ENCODE data around the gene RIC8A.
A peak's percentile ranks its signal among the peaks of the same experiment; 100 is the strongest.

RIC8A gene

DNA sequence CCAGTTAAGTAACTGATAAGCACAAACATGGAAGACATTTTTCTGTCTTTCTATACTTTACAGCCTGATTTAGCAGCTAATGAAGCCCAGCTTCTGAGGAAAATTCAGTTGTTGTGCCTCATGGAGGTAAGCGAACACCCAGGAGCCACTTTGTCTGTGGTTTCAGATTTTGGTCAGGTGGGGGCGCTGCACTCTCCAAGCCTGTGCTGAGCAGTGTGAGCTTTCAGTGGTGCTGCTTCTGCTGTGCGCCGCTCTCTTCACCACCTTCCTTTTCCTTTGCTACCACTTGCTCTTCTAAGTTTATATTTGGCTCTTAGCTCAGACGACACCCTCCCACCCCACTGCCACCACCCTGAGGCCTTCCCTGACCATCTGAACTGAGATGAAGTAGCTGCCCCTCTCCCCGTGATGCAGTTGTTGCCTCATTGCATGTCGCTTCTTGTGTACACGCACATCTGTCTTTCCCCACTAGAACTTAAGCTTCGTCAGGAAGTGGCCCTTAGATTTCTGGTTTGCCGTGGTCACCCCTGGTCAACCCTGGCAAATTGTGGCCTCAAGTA, 43.3 kb downstream of the RIC8A start:
- peak; percentile 84 to 86 for ATAC-seq

DNA sequence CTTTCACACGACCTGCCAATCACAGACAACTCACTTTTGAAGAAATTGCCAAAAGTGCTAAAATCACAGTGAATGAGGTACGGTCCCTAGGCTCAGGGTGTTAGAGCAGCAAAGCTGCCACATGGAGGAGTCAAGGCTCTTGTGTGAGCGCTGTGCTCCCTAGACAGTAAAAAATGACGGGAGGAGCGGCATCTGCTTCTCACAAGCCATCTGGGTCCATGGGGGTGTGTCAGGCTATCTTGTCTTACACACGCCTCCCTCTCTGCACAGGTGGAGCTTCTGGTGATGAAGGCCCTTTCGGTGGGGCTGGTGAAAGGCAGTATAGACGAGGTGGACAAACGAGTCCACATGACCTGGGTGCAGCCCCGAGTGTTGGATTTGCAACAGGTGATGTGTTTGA, 44.0 kb downstream of the RIC8A start:
- no peak for ATAC-seq

DNA sequence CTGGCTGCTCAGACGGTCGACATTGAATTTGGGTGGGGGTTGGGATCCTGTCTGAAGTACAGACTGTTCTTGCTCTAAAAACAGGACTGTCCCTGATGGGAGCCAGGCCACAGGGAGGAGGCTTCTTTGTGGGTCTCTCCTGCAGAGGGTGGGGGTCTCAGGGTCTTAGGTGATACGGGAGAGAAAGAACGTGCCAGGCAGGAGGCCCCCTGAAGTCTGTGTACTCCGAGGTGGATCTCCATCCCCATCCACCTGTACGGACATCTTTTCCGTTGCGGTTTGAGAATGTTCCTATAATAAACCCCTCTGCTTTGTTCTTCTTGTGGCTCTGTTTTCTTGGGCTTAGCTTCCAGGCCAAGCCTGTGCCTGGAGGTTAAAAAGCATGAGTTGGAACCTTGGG, 45.2 kb downstream of the RIC8A start:
- ATAC-seq, result no peak

DNA sequence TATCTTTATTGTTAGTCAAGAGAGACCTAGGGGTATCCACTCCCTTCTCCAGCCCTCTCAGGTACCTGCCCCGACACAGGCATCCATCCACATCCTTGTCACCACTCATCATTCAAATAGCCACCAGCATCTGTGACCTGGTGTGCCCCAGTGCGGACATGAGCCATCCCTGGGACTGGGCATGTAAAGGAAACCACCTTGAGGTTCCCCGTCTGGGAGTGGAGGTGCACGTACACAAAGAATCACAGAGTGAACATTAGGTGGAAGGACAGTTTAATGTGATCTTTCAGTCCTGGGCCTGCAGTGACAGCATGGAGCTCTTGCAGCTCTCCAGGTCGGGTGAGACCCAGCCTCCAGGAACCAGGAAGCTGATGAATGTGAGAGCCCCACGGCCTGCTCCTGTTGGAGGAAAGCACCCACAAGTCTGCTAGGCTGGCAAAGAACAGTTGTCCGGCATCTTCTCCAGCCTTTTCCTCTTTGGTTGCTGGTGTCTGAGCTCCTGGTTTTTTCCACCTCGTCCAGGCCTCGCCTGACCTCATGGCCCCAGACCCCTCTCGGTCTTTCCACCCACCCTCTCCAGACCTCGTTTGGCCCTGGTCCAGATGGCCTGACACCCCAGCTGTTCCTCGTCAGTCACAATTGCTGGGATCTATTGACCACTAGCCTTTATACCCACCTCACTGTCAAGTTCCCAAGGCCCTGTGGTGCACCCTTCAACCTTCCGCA, 45.8 kb downstream of the RIC8A start:
- ATAC-seq, result no peak

DNA sequence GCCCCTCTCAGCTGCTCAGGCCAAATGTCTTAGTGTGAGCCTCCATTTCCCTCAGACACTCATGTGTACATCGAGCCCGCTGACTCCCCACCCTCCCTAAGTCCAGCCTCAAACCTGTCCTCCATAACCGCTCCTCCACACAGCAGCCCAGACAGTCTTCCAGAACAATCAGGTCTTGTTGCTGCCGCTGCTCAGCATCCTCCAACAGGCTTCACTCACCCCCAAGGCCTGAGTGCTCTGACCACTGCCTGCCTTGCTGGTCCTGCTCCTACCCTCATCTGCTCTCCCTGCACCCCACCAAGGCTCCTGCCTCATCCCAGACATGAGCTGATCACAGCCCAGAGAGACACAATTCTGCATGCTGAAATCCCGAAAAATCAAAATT, 46.4 kb downstream of the RIC8A start:
- ATAC-seq, result no peak

DNA sequence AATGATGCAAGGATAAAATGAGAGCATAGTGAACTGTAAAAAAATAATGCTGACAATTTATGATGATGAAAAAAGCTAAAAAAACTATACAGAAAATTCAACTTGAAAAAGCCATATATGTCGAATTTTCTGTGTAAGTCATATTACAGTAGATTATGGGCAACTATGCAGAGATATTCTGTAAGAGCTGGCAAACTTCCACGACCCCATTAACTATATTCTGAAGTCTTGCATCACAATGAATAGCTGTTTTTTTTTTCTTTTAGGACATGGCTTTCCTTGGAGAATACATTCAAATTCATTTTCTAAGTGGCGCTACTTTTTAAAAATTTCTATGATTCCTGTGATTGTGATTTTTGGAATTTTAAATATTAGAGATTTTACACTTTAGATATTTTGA, 47.7 kb downstream of the RIC8A start:
- no peak for ATAC-seq

DNA sequence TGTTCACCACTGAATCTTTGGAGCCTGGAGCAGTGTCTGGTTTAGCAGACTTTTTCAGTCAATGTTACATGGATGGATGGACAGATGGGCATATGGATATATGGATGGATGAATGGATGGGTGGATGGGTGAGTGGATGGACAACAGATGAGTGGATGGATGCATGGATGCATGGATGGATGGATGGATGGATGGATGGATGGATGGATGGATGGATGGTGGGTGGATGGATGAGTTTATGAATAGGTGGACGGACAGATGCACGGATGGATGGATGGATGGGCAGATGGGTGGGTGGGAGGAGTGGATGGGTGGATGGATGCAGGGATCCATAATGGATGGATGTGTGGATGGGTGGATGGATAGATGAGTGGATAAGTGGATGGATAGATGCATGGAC, 48.3 kb downstream of the RIC8A start:
- no peak for ATAC-seq

DNA sequence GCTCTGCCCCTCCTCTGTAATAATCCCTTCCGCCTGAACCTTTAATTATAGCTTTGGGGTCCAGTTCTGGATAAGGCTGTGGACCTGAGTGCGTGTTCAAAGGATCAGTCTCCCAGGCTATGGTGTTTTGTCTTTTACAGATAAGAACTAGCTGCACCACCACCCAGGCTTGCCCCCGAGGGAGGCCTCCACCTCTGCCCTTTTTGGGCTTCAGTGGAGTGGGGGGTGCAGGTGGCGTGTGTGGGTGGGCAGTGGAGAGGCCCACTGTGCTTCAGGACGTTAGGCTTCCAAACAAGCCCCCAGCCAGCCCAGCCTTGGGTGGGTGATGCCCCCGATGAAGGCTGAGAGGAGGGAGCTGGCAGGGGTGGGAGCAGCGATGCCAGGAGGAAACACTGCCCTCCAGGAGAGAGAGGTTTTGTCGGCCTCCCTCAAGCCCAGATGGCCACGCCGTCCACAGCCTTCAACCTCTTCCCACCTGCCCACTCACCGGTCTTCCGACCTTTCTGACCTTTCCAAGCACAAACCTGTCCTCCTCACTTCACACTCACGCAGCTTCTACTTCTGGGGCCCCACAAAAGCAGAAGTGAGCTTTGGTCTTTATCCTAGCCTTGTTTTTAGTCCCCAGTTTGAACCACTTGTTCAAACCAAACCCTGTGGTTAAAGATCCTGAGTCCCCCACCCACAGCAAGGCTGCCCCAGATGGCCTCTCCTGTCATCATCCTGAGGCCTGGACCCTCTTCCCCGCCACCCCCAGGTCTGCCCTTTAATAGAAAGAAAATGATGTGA, 49.6 kb downstream of the RIC8A start:
- no peak for ATAC-seq

DNA sequence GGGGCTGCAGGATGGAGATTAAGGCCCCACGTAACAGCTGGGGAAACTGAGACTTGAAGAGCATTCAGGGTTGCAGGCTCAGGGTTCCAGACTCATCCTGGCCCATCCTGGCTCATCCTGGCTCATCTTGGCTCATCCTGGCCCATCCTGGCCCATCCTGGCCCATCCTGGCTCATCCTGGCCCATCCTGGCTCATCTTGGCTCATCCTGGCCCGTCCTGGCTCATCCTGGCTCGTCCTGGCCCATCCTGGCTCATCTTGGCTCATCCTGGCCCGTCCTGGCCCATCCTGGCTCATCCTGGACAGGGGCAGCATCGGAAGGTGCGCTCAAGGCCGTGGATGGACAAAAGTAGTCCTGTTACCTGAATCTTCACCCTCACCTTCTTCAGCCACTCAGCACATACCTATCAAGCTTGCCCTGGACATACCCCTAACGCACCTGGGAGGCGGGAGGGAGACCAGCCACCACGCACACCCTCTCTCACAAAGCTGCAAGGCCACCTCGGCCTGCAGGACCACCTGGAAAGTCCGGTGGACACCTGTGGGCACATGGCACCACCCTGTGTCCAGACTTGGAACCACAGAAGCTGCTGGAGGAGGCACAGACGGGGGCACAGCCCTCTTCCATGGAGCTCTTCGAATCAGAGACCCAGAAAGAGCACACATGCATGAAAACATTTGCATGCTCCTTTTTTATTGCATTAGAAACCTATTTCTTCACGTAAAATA, 50.4 kb downstream of the RIC8A start:
- no peak for ATAC-seq

DNA sequence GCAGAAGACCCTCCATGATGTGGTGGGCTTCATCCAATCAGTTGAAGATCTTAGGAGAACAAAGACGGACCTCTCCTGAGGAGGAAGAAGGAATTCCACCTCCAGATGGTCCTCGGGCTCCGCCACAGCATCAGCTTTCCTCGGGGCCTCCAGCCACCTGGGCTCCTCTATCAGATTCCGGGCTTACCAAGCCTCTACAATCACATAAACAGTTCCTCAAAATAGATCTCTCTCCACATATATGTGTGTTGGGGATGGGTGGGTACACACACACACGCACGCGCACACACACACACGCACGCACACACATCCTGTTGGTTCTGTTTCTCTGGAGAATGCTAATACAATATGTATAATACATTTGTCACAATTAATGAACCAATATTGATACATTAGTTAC, 51.9 kb downstream of the RIC8A start:
- ATAC-seq, result no peak

DNA sequence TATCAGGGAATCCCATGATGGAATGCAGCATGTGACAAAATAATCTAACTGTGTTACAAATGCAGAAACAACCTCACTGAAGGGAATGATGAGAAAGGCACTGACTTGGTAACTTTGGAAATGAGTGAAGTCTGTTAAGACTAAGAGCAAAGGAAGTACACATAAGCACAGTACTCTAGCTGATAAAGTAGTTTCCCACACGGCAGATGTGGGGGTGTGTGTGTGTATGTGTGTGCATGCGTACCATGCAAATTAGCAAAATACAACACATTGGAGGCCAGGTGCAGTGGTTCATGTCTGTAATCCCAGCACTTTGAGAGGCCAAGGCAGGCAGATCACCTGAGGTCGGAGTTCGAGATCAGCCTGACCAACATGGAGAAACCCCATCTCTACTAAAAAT, 54.1 kb downstream of the RIC8A start:
- ATAC-seq, result no peak
